Neutrophil (primary cell): Measurements from ENCODE around the gene TEKT1.
"Not testable (repeated sequence)": the region's sequence is repeated elsewhere in the genome, so short reads cannot be mapped to it uniquely, and the experiment has no call there.

ENCODE experiments used
- H3K27ac ChIP-seq: fragments of 200-600 bp; sonication (generic); 2 replicates; pipeline ENCODE4 v1.5.1; 2016; ENCODE audit warnings: mild to moderate bottlenecking, moderate library complexity
- H3K27me3 ChIP-seq: fragments of 200-600 bp; sonication (generic); 2 replicates; pipeline ENCODE4 v1.6.0; 2016; ENCODE audit warnings: mild to moderate bottlenecking
- H3K36me3 ChIP-seq: fragments of 200-600 bp; sonication (generic); 2 replicates; pipeline ENCODE4 v1.5.1; 2017
- H3K4me1 ChIP-seq, 2 experiments: fragments of 200-600 bp in 1 of 2; sonication (generic) in 1 of 2; 1 replicate in 1 of 2; 2 replicates in 1 of 2; pipeline versions ENCODE4 v1.5.1 to v1.6.1; 2013 to 2016; ENCODE audit warnings: low read depth in 1 of 2, low read length in 1 of 2, mild to moderate bottlenecking in 1 of 2, moderate library complexity in 1 of 2; ENCODE audit not compliant: control insufficient read depth in 1 of 2, insufficient read depth in 1 of 2
- H3K4me3 ChIP-seq, 2 experiments: fragments of 200-600 bp in 1 of 2; sonication (generic) in 1 of 2; 1 replicate in 1 of 2; 2 replicates in 1 of 2; pipeline ENCODE4 v1.5.1; 2013 to 2016; ENCODE audit warnings: low read depth in 1 of 2, low read length in 1 of 2, mild to moderate bottlenecking in 1 of 2, moderate library complexity in 1 of 2
- H3K9me3 ChIP-seq: fragments of 200-600 bp; sonication (generic); 2 replicates; pipeline ENCODE4 v1.5.1; 2016
- TF ChIP-seq, protein P1 (sequence below): fragments of 200-600 bp; sonication (generic); IDR thresholded peaks from 2 replicates; pipeline ENCODE4 v1.5.1; 2016; ENCODE audit warnings: antibody characterized with exemption

The TEKT1 gene

DNA sequence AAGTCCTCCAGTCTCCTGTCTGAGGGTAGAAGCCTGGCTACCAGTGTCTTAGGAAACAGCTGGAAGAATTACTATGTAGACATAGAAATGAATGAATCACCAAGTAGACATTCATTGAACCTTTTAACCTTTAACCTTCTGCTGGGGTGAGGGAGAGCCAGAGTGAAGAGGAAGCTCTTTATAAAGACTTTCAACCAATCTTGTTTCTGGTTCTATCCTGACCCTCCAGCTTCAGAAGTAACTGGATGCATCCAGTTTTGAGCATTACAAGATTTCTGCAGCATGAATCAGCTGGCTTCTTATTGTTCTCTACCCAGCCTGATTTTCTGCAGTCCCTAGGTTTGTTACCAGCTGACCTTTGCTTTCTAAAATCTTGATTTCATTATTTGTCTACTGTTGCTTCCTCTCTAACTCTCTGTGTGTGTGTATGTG lies 8.5 kb downstream of the TEKT1 start:
- no peak overlapping the region for H3K4me3 ChIP-seq
- no peaks in the 10 kb centered on the region for H3K4me1 ChIP-seq
- H3K27ac ChIP-seq, result no peak overlapping the region
- H3K9me3 ChIP-seq, result no peaks in the 10 kb centered on the region
- peaks cover 39% of the 10 kb centered on the region for H3K27me3 ChIP-seq
- H3K36me3 ChIP-seq, result no peaks in the 10 kb centered on the region
- TF ChIP-seq, protein P1, sequence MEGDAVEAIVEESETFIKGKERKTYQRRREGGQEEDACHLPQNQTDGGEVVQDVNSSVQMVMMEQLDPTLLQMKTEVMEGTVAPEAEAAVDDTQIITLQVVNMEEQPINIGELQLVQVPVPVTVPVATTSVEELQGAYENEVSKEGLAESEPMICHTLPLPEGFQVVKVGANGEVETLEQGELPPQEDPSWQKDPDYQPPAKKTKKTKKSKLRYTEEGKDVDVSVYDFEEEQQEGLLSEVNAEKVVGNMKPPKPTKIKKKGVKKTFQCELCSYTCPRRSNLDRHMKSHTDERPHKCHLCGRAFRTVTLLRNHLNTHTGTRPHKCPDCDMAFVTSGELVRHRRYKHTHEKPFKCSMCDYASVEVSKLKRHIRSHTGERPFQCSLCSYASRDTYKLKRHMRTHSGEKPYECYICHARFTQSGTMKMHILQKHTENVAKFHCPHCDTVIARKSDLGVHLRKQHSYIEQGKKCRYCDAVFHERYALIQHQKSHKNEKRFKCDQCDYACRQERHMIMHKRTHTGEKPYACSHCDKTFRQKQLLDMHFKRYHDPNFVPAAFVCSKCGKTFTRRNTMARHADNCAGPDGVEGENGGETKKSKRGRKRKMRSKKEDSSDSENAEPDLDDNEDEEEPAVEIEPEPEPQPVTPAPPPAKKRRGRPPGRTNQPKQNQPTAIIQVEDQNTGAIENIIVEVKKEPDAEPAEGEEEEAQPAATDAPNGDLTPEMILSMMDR, result no peak

DNA sequence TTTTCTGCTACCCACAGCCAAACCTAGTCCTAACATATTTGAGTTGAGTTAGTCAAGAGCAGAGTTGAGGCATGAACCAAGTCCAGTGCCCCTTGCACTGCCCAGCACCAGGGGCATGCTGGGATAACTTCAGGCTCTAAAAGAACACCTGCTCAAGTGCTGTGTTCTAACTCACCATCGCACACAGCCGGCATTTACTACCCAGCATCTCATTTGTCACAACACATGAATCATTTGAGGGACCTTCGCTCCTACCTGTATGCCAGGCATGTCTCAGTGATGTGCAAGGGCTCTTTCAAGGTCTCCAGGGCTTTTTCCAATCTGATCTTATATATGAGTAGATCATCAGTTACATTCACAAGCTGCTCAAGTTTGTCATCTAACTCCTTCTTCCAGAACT lies 12.6 kb downstream of the TEKT1 start:
- no peaks in the 10 kb centered on the region for H3K9me3 ChIP-seq
- TF ChIP-seq, protein P1, result no peak
- H3K36me3 ChIP-seq, result no peaks in the 10 kb centered on the region

DNA sequence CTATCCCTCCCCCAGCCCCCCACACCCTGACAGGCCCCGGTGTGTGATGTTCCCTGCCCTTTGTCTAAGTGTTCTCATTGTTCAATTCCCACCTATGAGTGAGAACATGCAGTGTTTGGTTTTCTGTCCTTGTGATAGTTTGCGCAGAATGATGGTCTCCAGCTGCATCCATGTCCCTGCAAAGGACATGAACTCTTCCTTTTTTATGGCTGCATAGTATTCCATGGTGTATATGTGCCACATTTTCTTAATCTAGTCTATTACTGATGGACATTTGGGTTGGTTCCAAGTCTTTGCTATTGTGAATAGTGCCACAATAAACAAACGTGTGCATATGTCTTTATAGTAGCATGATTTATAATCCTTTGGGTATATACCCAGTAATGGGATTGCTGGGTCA lies 15.2 kb downstream of the TEKT1 start:
- not testable (repeated sequence) for H3K27ac ChIP-seq, H3K9me3 ChIP-seq, H3K4me3 ChIP-seq, H3K36me3 ChIP-seq, H3K4me1 ChIP-seq
- peaks cover 34% of the 10 kb centered on the region for H3K27me3 ChIP-seq

More for the DNA sequence above, 12.6 kb downstream of the TEKT1 start:
- no peak overlapping the region for H3K27ac ChIP-seq
- H3K4me3 ChIP-seq, result no peak overlapping the region
- H3K27me3 ChIP-seq, result peaks cover 38% of the 10 kb centered on the region
- H3K4me1 ChIP-seq, result no peaks in the 10 kb centered on the region

DNA sequence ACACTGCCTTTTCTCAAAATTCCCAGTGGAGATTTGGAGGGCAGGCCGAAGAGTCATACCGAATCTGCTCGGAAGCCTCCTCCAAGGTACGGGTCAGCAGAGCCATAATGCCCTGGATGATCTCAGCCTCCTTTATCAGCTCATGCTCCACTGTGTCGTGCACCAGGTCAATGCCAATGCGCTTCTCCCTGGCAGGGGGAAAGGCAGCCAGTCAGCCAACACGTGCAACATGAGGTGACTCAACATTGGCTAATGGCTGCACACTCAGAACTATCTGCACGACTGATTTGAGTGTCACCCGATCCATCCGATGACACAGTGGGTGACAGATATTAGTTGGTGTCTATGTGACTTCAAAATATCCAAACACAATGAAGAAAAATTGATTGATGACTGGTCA lies 15.8 kb downstream of the TEKT1 start:
- Histone ChIP-seq H3K4me1 (no peaks in the 10 kb centered on the region), H3K36me3 (no peaks in the 10 kb centered on the region)
- TF ChIP-seq, protein P1, result no peak

GRCh38 chr17:6812295-6812694 lies 19.2 kb downstream of the TEKT1 start:
- TF ChIP-seq, protein P1, result no peak
- peaks cover 21% of the 10 kb centered on the region for H3K27me3 ChIP-seq
- no peak overlapping the region for H3K27ac ChIP-seq
- H3K4me3 ChIP-seq, result no peak overlapping the region
- no peaks in the 10 kb centered on the region for H3K36me3 ChIP-seq
- no peaks in the 10 kb centered on the region for H3K4me1 ChIP-seq
- H3K9me3 ChIP-seq, result no peaks in the 10 kb centered on the region

More for the DNA sequence above, 15.8 kb downstream of the TEKT1 start:
- Histone ChIP-seq H3K27me3 (peaks cover 29% of the 10 kb centered on the region), H3K9me3 (no peaks in the 10 kb centered on the region), H3K4me3 (no peak overlapping the region), H3K27ac (no peak overlapping the region)

DNA sequence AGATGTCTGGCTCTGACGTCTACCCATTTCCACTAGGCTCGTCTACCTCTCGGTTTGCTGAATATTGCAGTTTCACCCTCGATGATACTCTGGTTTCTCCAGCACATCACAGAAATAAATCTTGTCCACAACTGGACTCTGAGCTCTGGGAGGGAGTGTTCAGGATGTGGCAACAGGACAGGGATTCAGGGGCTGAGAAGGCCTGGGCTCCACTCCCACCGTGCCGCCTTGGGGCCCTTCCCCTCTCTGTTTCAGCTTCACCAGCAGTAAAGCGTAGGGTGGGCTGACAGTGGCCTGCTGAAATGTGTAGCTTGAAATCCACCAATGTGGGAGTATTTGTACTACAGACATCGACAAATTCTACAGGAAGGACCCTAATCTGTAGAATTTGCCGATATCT lies 20.0 kb downstream of the TEKT1 start:
- peaks cover 17% of the 10 kb centered on the region for H3K27me3 ChIP-seq
- H3K9me3 ChIP-seq, result no peaks in the 10 kb centered on the region
- H3K27ac ChIP-seq, result no peak overlapping the region
- no peaks in the 10 kb centered on the region for H3K4me1 ChIP-seq
- TF ChIP-seq, protein P1, result no peak
- no peak overlapping the region for H3K4me3 ChIP-seq
- no peaks in the 10 kb centered on the region for H3K36me3 ChIP-seq
